Measurements from ENCODE around the gene ADPRHL1. TPM values are rescaled to one million over a fixed set of nuclear protein-coding genes. Genes with fewer than 3 reads are reported as not detected.

ADPRHL1 gene
- total and polyA plus RNA-seq, 10 donors, result 0.52 to 4.3 (median 1.5) TPM

GRCh38 chr13:113360446-113360845 is 92.8 kb downstream of the ADPRHL1 start:
- Histone ChIP-seq H3K4me3 (no peak overlapping the region), H3K9me3 (no peaks in the 10 kb centered on the region), H3K27ac (no peak overlapping the region), H3K36me3 (no peaks in the 10 kb centered on the region), H3K4me1 (peaks cover 0 to 36% (median 20%) of the 10 kb centered on the region in 6 donors), H3K27me3 (replicated peaks in 1 of 7) (peaks cover 0 to 60% (median 27%) of the 10 kb centered on the region in 7 donors)
- TF ChIP-seq POLR2AphosphoS5 (IDR thresholded peaks at IDR 0.05), result no peak
- TF ChIP-seq, protein P1, sequence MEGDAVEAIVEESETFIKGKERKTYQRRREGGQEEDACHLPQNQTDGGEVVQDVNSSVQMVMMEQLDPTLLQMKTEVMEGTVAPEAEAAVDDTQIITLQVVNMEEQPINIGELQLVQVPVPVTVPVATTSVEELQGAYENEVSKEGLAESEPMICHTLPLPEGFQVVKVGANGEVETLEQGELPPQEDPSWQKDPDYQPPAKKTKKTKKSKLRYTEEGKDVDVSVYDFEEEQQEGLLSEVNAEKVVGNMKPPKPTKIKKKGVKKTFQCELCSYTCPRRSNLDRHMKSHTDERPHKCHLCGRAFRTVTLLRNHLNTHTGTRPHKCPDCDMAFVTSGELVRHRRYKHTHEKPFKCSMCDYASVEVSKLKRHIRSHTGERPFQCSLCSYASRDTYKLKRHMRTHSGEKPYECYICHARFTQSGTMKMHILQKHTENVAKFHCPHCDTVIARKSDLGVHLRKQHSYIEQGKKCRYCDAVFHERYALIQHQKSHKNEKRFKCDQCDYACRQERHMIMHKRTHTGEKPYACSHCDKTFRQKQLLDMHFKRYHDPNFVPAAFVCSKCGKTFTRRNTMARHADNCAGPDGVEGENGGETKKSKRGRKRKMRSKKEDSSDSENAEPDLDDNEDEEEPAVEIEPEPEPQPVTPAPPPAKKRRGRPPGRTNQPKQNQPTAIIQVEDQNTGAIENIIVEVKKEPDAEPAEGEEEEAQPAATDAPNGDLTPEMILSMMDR (IDR thresholded peaks at IDR 0.05 in 8 of 11, conservative IDR thresholded peaks at IDR 0.05 in 3 of 11), result no peak
- TF ChIP-seq POLR2A (IDR thresholded peaks at IDR 0.05), result no peak
- intact Hi-C loops (cut with DNase I; ENCODE audit: low total_unique reads), result no loop called here
- DNase-seq, result no peak
- 89 to 97% (median 95%) methylated on average over 6 of the region's 6 CpGs for WGBS, 5 donors

DNA sequence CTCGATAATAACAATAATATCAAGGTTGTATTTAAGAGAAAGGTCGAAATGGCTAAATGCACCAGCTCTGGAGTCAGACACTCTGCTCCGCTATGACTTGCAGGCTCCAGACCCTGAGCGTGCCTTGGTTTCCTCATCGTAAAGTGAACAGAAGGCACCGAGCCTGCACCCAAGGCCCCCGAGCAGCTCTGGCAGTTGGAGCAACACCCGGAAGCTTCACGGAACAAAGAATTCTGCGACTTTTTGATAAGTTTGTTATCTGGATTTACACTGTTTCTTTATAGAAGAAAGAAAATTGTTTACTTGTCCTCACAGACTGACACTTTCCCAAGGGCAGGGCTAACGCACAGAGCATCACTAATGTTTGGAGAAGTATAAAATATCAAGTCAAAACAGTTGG is 93.7 kb downstream of the ADPRHL1 start:
- H3K36me3 ChIP-seq, result peaks cover 0 to 7% (median 0%) of the 10 kb centered on the region in 6 donors
- TF ChIP-seq POLR2AphosphoS5 (IDR thresholded peaks at IDR 0.05) (no peak), POLR2A (IDR thresholded peaks at IDR 0.05) (no peak)
- TF ChIP-seq, protein P1 (IDR thresholded peaks at IDR 0.05 in 8 of 11, conservative IDR thresholded peaks at IDR 0.05 in 3 of 11), result no peak
- intact Hi-C loops (cut with DNase I; ENCODE audit: low total_unique reads), result no loop called here
- no peaks in the 10 kb centered on the region for H3K9me3 ChIP-seq
- no peak overlapping the region for H3K4me3 ChIP-seq
- WGBS, 5 donors, result 87 to 96% (median 88%) methylated on average over 11 of the region's 11 CpGs
- DNase-seq, result no peak
- peaks cover 0 to 32% (median 16%) of the 10 kb centered on the region in 6 donors for H3K4me1 ChIP-seq
- no peak overlapping the region for H3K27ac ChIP-seq
- peaks cover 0 to 51% (median 21%) of the 10 kb centered on the region in 7 donors for H3K27me3 ChIP-seq (replicated peaks in 1 of 7)

DNA sequence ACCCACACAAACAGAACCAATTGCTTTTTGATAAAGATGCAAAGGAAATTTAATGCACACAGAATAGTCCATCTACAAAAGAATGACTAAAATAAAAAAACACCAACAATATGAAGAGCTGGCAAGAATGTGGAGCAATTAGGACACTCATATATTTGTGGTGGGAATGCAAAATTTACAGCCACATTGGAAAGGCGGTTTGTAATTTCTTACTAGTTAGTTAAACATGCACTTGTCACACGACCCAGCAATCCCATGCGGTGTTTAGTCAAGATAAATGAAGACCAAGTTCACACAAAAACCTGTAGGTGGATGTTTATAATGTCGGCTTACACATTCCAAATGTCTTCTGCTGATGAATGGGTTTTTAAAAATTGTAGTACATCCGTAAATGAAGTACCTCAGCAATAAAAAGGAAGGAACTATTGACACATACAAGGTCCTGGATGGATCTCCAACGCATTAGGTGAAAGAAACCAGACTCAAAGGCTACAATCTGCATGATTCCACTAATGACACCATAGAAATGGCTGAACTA is 94.6 kb downstream of the ADPRHL1 start:
- Histone ChIP-seq H3K4me3 (no peak overlapping the region), H3K27me3 (replicated peaks in 1 of 7) (peaks cover 0 to 49% (median 17%) of the 10 kb centered on the region in 7 donors), H3K4me1 (peaks cover 0 to 27% (median 13%) of the 10 kb centered on the region in 6 donors), H3K36me3 (peaks cover 0 to 7% (median 0%) of the 10 kb centered on the region in 6 donors), H3K9me3 (no peaks in the 10 kb centered on the region), H3K27ac (no peak overlapping the region)
- intact Hi-C loops (cut with DNase I; ENCODE audit: low total_unique reads), result no loop called here
- TF ChIP-seq POLR2A (IDR thresholded peaks at IDR 0.05) (no peak), POLR2AphosphoS5 (IDR thresholded peaks at IDR 0.05) (no peak)
- DNase-seq, result no peak
- WGBS, 5 donors, result 57 to 68% (median 66%) methylated on average over 6 of the region's 6 CpGs

DNA sequence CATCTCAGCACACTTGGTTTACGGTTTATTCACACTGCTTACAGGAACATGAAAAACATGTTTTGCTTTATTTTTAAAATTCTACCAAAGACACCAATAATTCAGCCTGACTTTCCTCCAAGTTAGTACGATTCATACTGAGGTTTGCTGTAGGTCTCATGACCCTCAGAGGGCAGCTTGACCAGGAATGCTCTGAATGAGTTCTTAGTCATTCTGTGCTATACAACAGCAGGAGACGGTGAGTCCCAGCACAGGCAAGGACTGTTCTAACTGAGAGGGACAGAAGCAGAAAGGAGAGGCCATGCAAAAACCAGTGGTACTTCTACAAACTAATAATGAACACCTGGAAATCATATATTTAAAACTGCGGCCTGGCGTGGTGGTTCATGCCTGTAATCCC is 95.8 kb downstream of the ADPRHL1 start:
- H3K36me3 ChIP-seq, result peaks cover 0 to 7% (median 0%) of the 10 kb centered on the region in 6 donors
- 91 to 97% (median 93%) methylated on average over 5 of the region's 5 CpGs for WGBS, 5 donors

More for the DNA sequence above, 95.8 kb downstream of the ADPRHL1 start:
- peaks cover 0 to 39% (median 5%) of the 10 kb centered on the region in 7 donors for H3K27me3 ChIP-seq (replicated peaks in 1 of 7)
- TF ChIP-seq POLR2A (IDR thresholded peaks at IDR 0.05) (no peak), POLR2AphosphoS5 (IDR thresholded peaks at IDR 0.05) (no peak)
- TF ChIP-seq, protein P1 (IDR thresholded peaks at IDR 0.05 in 8 of 11, conservative IDR thresholded peaks at IDR 0.05 in 3 of 11), result no peak
- no peaks in the 10 kb centered on the region for H3K9me3 ChIP-seq
- intact Hi-C loops (cut with DNase I; ENCODE audit: low total_unique reads), result no loop called here
- H3K4me3 ChIP-seq, result no peak overlapping the region
- H3K27ac ChIP-seq, result no peak overlapping the region
- no peak for DNase-seq
- peaks cover 0 to 15% (median 4%) of the 10 kb centered on the region in 6 donors for H3K4me1 ChIP-seq

Data from spleen (tissue), 11 donors.